Lower leg skin (tissue), 4 donors: ENCODE data around the gene LENG1. TPM values are rescaled to one million over a fixed set of nuclear protein-coding genes. Genes with fewer than 3 reads are reported as not detected.

Experiments
- DNase-seq, 2 donors: peaks; one replicate each; pipeline ENCODE4 v3.0.0-alpha.2; 2019; ENCODE audit warnings: low spot score in 2 of 2
- H3K4me3 ChIP-seq: fragments of 200-600 bp; sonication (generic); 2 replicates; pipeline ENCODE4 v1.5.1; 2017; ENCODE audit warnings: mild to moderate bottlenecking, low read depth; ENCODE audit not compliant: poor library complexity, severe bottlenecking
- POLR2A ChIP-seq, 2 donors: fragments of 450-650 bp; IDR thresholded peaks; one replicate each; pipeline ENCODE4 v1.6.1; 2016 to 2017; ENCODE audit warnings: antibody characterized with exemption in 2 of 2, mild to moderate bottlenecking in 1 of 2, moderate library complexity in 1 of 2
- WGBS, 2 donors: methylation state at CpG; one replicate each; pipeline ENCODE4 v1.1.5; 2018; 5-methylcytosine and 5-hydroxymethylcytosine counted together
- intact Hi-C: fragments of 100-400 bp; cut with DNase I; formaldehyde crosslinking; loops from one replicate; pipeline ENCODE4 v1.15.0; 2023; ENCODE audit warnings: low total_unique reads
- total RNA-seq, 4 donors: library from RNA; depleted of rRNA; stranded (reverse); fragments of >200 nt; gene quantifications; one replicate each; pipeline ENCODE4 v1.1.0, GENCODE V29; 2016
- TF ChIP-seq, protein P1 (sequence below), 3 donors: fragments of 450-650 bp; IDR thresholded peaks; one replicate each; pipeline ENCODE4 v1.5.1; 2016; ENCODE audit warnings: antibody characterized with exemption in 3 of 3, mild to moderate bottlenecking in 3 of 3, moderate library complexity in 2 of 3

LENG1 gene
- total RNA-seq, 4 donors from 2014 or later: 6.0 to 8.4 (median 6.6) TPM

GRCh38 chr19:54128796-54129616 is 30.5 kb downstream of the LENG1 start:
- 93 to 98% methylated on average over 25 to 32 of the region's 41 CpGs for WGBS, 2 donors
- no peak for DNase-seq
- intact Hi-C loops: no loop called here
- H3K4me3 ChIP-seq: no peak overlapping the region
- TF ChIP-seq, protein P1, sequence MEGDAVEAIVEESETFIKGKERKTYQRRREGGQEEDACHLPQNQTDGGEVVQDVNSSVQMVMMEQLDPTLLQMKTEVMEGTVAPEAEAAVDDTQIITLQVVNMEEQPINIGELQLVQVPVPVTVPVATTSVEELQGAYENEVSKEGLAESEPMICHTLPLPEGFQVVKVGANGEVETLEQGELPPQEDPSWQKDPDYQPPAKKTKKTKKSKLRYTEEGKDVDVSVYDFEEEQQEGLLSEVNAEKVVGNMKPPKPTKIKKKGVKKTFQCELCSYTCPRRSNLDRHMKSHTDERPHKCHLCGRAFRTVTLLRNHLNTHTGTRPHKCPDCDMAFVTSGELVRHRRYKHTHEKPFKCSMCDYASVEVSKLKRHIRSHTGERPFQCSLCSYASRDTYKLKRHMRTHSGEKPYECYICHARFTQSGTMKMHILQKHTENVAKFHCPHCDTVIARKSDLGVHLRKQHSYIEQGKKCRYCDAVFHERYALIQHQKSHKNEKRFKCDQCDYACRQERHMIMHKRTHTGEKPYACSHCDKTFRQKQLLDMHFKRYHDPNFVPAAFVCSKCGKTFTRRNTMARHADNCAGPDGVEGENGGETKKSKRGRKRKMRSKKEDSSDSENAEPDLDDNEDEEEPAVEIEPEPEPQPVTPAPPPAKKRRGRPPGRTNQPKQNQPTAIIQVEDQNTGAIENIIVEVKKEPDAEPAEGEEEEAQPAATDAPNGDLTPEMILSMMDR (IDR thresholded peaks at IDR 0.05): no peak
- no peak for TF ChIP-seq POLR2A (IDR thresholded peaks at IDR 0.05)

GRCh38 chr19:54128441-54128725 is 31.1 kb downstream of the LENG1 start:
- WGBS, 2 donors: 92 to 93% methylated on average over 20 of the region's 20 CpGs
- TF ChIP-seq POLR2A (IDR thresholded peaks at IDR 0.05): no peak
- TF ChIP-seq, protein P1 (IDR thresholded peaks at IDR 0.05): no peak
- intact Hi-C loops: no loop called here

GRCh38 chr19:54127688-54128440 is 31.7 kb downstream of the LENG1 start:
- WGBS, 2 donors: 94% methylated on average over 34 to 44 of the region's 44 CpGs
- intact Hi-C loops: no loop called here
- no peak overlapping the region for H3K4me3 ChIP-seq
- DNase-seq: no peak
- TF ChIP-seq, protein P1 (IDR thresholded peaks at IDR 0.05): no peak
- TF ChIP-seq POLR2A (IDR thresholded peaks at IDR 0.05): no peak

More at GRCh38 chr19:54128441-54128725, 31.1 kb downstream of the LENG1 start:
- DNase-seq: no peak
- no peak overlapping the region for H3K4me3 ChIP-seq

DNA sequence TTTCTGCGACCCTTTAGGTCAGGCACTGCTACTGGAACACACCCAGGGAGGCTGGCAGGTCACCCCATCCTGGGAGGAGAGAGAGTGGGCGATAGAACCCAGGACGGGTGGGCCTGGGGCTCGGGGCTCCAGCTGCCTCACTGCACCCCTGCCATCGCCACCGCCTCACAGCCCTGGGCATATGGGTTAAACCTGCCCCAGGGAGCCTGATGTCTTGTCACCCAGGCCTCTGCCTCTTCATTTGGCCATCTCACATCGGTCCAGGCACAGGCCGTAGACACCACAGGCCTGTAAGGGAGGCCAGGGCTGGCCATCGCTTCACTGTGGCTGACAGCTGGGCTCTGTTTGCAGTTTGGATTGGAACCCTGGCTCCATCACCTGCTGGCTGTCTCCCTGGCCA is 33.8 kb downstream of the LENG1 start:
- TF ChIP-seq, protein P1 (IDR thresholded peaks at IDR 0.05): no peak
- no peak for TF ChIP-seq POLR2A (IDR thresholded peaks at IDR 0.05)
- 85 to 89% methylated on average over 5 to 9 of the region's 9 CpGs for WGBS, 2 donors
- intact Hi-C loops: no loop called here
- no peak for DNase-seq
- H3K4me3 ChIP-seq: no peak overlapping the region

DNA sequence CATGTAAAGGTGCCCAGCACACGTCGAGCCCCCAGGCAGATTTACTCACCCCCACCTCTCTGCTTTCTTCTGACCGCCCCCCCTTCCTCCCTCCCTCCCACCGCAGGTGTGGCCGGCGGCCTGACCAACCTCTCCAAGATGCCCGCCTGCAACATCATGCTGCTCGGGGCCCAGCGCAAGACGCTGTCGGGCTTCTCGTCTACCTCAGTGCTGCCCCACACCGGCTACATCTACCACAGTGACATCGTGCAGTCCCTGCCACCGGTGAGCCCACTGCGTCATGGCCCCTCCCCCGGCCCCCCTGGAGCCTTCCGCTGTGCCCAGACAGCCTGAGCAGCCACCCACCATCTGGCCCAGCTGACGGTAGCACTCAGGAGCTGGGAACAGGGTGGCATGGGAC is 35.1 kb downstream of the LENG1 start:
- 92 to 93% methylated on average over 18 to 19 of the region's 19 CpGs for WGBS, 2 donors
- H3K4me3 ChIP-seq: no peak overlapping the region
- TF ChIP-seq POLR2A (IDR thresholded peaks at IDR 0.05): no peak
- TF ChIP-seq, protein P1 (IDR thresholded peaks at IDR 0.05): no peak
- intact Hi-C loops: no loop called here
- DNase-seq: no peak
